Neuronal stem cell (in vitro differentiated cells): ENCODE data around the gene FKBP1A.
A peak's percentile ranks its signal among the peaks of the same experiment; 100 is the strongest.

Source experiments
- DNase-seq: peaks from one replicate; pipeline ENCODE4 v3.0.0-alpha.2; 2013; ENCODE audit warnings: low spot score
- H2AFZ ChIP-seq: one replicate; pipeline ENCODE4 v1.6.1; 2013; ENCODE audit warnings: mild to moderate bottlenecking, low read length, inconsistent platforms
- H2AK5ac ChIP-seq: 2 replicates; pipeline ENCODE4 v1.6.1; 2013; ENCODE audit warnings: low read depth, mild to moderate bottlenecking, inconsistent platforms, low read length, moderate library complexity, mixed read lengths
- H2BK120ac ChIP-seq: 2 replicates; pipeline ENCODE4 v1.6.1; 2013; ENCODE audit warnings: low read depth, mild to moderate bottlenecking, inconsistent platforms, low read length, moderate library complexity, mixed read lengths
- H2BK12ac ChIP-seq: one replicate; pipeline ENCODE4 v1.6.1; 2013; ENCODE audit warnings: low read length, inconsistent platforms
- H2BK15ac ChIP-seq: 2 replicates; pipeline ENCODE4 v1.6.1; 2013; ENCODE audit warnings: mild to moderate bottlenecking, low read length, inconsistent platforms, mixed read lengths
- H2BK5ac ChIP-seq: one replicate; pipeline ENCODE4 v1.6.1; 2013; ENCODE audit warnings: inconsistent platforms, mild to moderate bottlenecking, low read length, moderate library complexity
- H3K14ac ChIP-seq: one replicate; pipeline ENCODE4 v1.6.1; 2013; ENCODE audit warnings: low read length, inconsistent platforms
- H3K18ac ChIP-seq: 2 replicates; pipeline ENCODE4 v1.6.1; 2013; ENCODE audit warnings: low read length, inconsistent platforms
- H3K23ac ChIP-seq: 2 replicates; pipeline ENCODE4 v1.6.1; 2013; ENCODE audit warnings: low read depth, mild to moderate bottlenecking, mixed read lengths, low read length, inconsistent platforms; ENCODE audit not compliant: poor library complexity
- H3K27ac ChIP-seq: replicated peaks from 3 replicates; pipeline ENCODE4 v1.5.1; 2013; ENCODE audit warnings: low read length, inconsistent platforms
- H3K27me3 ChIP-seq, 3 experiments: 2 replicates each; pipeline ENCODE4 v1.6.1; 2013; ENCODE audit warnings: low read length in 3 of 3, mild to moderate bottlenecking in 2 of 3, inconsistent platforms in 1 of 3, low read depth in 1 of 3, mixed read lengths in 1 of 3, moderate library complexity in 1 of 3; ENCODE audit not compliant: control insufficient read depth in 3 of 3, insufficient read depth in 3 of 3
- H3K36me3 ChIP-seq, 2 donors: replicated peaks in 1 of 2; 2 replicates each; pipeline ENCODE4 v1.6.1; 2013; ENCODE audit warnings: low read length in 2 of 2; ENCODE audit not compliant: control insufficient read depth in 2 of 2, insufficient read depth in 2 of 2
- H3K4ac ChIP-seq: 2 replicates; pipeline ENCODE4 v1.6.1; 2013; ENCODE audit warnings: inconsistent platforms, mild to moderate bottlenecking, low read length, moderate library complexity
- H3K4me1 ChIP-seq, 2 donors: 1 replicate in 1 of 2; 2 replicates in 1 of 2; pipeline ENCODE4 v1.6.1; 2013; ENCODE audit warnings: low read length in 2 of 2, low read depth in 1 of 2; ENCODE audit not compliant: control insufficient read depth in 2 of 2, insufficient read depth in 1 of 2
- H3K4me2 ChIP-seq: one replicate; pipeline ENCODE4 v1.6.1; 2013; ENCODE audit warnings: mild to moderate bottlenecking, low read length, inconsistent platforms; ENCODE audit not compliant: insufficient read depth, poor library complexity, severe bottlenecking
- H3K4me3 ChIP-seq, 2 donors: 2 replicates each; pipeline ENCODE4 v1.5.1; 2013; ENCODE audit warnings: low read length in 2 of 2, mild to moderate bottlenecking in 2 of 2, inconsistent platforms in 1 of 2, moderate library complexity in 1 of 2
- H3K79me1 ChIP-seq: one replicate; pipeline ENCODE4 v1.6.1; 2013; ENCODE audit warnings: low read depth, mild to moderate bottlenecking, inconsistent platforms, low read length, moderate library complexity
- H3K9ac ChIP-seq: one replicate; pipeline ENCODE4 v1.6.1; 2013; ENCODE audit warnings: mild to moderate bottlenecking, low read depth, low read length, inconsistent platforms; ENCODE audit not compliant: poor library complexity
- H3K9me3 ChIP-seq, 2 donors: replicated peaks in 1 of 2; 2 replicates each; pipeline versions ENCODE3 to v1.6.1; 2013; ENCODE audit warnings: low read length in 2 of 2, mild to moderate bottlenecking in 2 of 2, inconsistent platforms in 1 of 2, low read depth in 1 of 2, mixed read lengths in 1 of 2, moderate library complexity in 1 of 2; ENCODE audit not compliant: control insufficient read depth in 2 of 2, insufficient read depth in 1 of 2
- H4K8ac ChIP-seq: one replicate; pipeline ENCODE4 v1.6.1; 2013; ENCODE audit warnings: low read depth, mild to moderate bottlenecking, inconsistent platforms, low read length, moderate library complexity
- H4K91ac ChIP-seq: one replicate; pipeline ENCODE4 v1.6.1; 2013; ENCODE audit warnings: low read length, low read depth, mild to moderate bottlenecking, inconsistent platforms; ENCODE audit not compliant: poor library complexity
- WGBS, 2 donors: extraction: QIAGEN DNeasy Blood & Tissue Kit; methylation state at CpG; one replicate each; pipeline ENCODE4 v1.1.7; 2013; ENCODE audit warnings: missing lambda C conversion rate in 2 of 2, mixed read lengths in 1 of 2; ENCODE audit not compliant: insufficient read length in 2 of 2, insufficient replicate concordance in 1 of 2; ENCODE audit errors: extremely low coverage in 2 of 2; 5-methylcytosine and 5-hydroxymethylcytosine counted together

The FKBP1A gene

GRCh38 chr20:1391640-1392442 lies 1.0 kb downstream of the FKBP1A start:
- peaks cover 3% of the 10 kb centered on the region for H3K79me1 ChIP-seq
- H4K91ac ChIP-seq, result no peak overlapping the region
- no peak overlapping the region for H3K4ac ChIP-seq
- H2AK5ac ChIP-seq, result peak overlapping the region; percentile 9
- WGBS, 2 donors, result no CpG with 5 or more reads among the region's 16 CpGs
- H3K14ac ChIP-seq, result no peak overlapping the region
- H3K27me3 ChIP-seq, result peaks cover 0 to 6% (median 0%) of the 10 kb centered on the region in 3 experiments
- no peak overlapping the region for H3K23ac ChIP-seq
- peak overlapping the region; percentile 95 for H2AFZ ChIP-seq
- H3K4me2 ChIP-seq, result peak overlapping the region; percentile 82
- H3K4me1 ChIP-seq, result peaks cover 22 to 29% of the 10 kb centered on the region in 2 donors
- peak overlapping the region; percentile 90 to 95 for H3K4me3 ChIP-seq
- no peaks in the 10 kb centered on the region for H3K9me3 ChIP-seq
- H2BK15ac ChIP-seq, result no peak overlapping the region
- H3K9ac ChIP-seq, result peak overlapping the region; percentile 91
- no peak overlapping the region for H2BK12ac ChIP-seq
- no peak overlapping the region for H2BK5ac ChIP-seq
- H4K8ac ChIP-seq, result no peak overlapping the region
- peaks cover 4 to 32% of the 10 kb centered on the region in 2 donors for H3K36me3 ChIP-seq
- H2BK120ac ChIP-seq, result no peak overlapping the region
- no peak overlapping the region for H3K27ac ChIP-seq
- no peak for DNase-seq
- peak overlapping the region; percentile 53 for H3K18ac ChIP-seq

- H3K9me3 ChIP-seq, result no peaks in the 10 kb centered on the region
- peaks cover 4% of the 10 kb centered on the region for H3K79me1 ChIP-seq
- peak overlapping the region; percentile 4 to 95 for H3K4me3 ChIP-seq
- peak overlapping the region; percentile 68 for H3K9ac ChIP-seq
- H3K23ac ChIP-seq, result peak overlapping the region; percentile 58
- peaks cover 6 to 41% of the 10 kb centered on the region in 2 donors for H3K36me3 ChIP-seq
- no peak overlapping the region for H3K4ac ChIP-seq
- H2BK120ac ChIP-seq, result no peak overlapping the region
- no peak overlapping the region for H2AFZ ChIP-seq
- H3K4me2 ChIP-seq, result peak overlapping the region; percentile 82
- H2BK5ac ChIP-seq, result no peak overlapping the region
- no peak overlapping the region for H3K27ac ChIP-seq
- no peak overlapping the region for H4K8ac ChIP-seq
- H4K91ac ChIP-seq, result no peak overlapping the region
- WGBS, 2 donors, result no CpG with 5 or more reads among the region's 16 CpGs
- no peak overlapping the region for H2BK15ac ChIP-seq
- peaks cover 0 to 5% (median 0%) of the 10 kb centered on the region in 3 experiments for H3K27me3 ChIP-seq
- no peak overlapping the region for H2AK5ac ChIP-seq
- H3K18ac ChIP-seq, result no peak overlapping the region
- H2BK12ac ChIP-seq, result no peak overlapping the region
- DNase-seq, result no peak
- no peak overlapping the region for H3K14ac ChIP-seq
- H3K4me1 ChIP-seq, result peaks cover 22 to 29% of the 10 kb centered on the region in 2 donors
Observed at GRCh38 chr20:1390581-1391403, 2.1 kb downstream of the FKBP1A start.

DNA sequence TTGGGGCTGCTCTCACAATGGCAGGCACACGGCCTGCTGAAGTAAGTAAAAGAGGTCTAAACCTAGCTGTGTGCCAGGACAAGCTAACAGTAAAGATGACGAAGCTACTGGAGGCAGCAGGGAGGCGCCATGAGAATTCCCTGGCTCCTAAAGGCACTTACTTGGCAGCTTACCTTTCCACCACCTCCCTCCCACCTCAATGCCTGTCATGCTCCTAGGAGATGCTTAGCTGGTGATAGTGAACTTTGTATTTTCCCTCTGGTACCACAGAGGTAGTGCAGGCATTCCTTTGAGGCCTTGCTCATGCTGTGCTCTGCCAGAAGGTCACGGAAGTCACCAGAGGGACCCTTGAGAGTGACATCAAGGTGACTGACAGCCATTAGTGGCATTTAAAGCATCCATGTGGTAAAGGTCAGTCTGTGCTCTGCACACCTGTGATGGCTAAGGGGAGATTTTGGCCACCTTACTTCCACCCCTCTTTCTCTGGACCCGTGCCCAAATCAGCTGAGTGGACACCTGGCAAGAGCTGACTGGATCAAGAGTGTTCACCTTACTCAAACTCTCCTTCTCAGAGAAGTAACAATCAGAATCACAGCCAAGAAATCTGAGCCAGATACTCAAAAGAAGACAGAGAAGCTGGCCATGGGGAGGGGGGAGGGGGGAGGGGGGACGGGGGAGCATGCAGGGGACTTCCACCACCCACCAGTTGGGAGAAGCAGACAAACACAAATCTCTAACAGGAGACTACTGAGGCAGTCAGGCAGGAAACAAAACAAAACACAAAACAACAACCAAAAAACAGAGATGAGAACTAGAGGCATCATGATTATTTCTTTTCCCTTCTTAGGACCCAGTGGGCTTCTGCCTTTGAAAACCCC lies 2.9 kb downstream of the FKBP1A start:
- peaks cover 22 to 29% of the 10 kb centered on the region in 2 donors for H3K4me1 ChIP-seq
- peak overlapping the region; percentile 45 for H3K9ac ChIP-seq
- no peak overlapping the region for H4K91ac ChIP-seq
- H3K9me3 ChIP-seq, result no peaks in the 10 kb centered on the region
- H3K4me3 ChIP-seq, result no peak overlapping the region
- H3K18ac ChIP-seq, result no peak overlapping the region
- H2BK120ac ChIP-seq, result no peak overlapping the region
- H3K4ac ChIP-seq, result no peak overlapping the region
- no peak overlapping the region for H2AK5ac ChIP-seq
- no CpG with 5 or more reads among the region's 6 CpGs for WGBS, 2 donors
- H2BK5ac ChIP-seq, result no peak overlapping the region
- H2BK12ac ChIP-seq, result no peak overlapping the region
- peak overlapping the region; percentile 5 for H3K14ac ChIP-seq
- no peak overlapping the region for H2AFZ ChIP-seq
- H3K79me1 ChIP-seq, result peaks cover 4% of the 10 kb centered on the region
- DNase-seq, result no peak
- H3K23ac ChIP-seq, result no peak overlapping the region
- H3K27me3 ChIP-seq, result peaks cover 0 to 2% (median 0%) of the 10 kb centered on the region in 3 experiments
- H2BK15ac ChIP-seq, result no peak overlapping the region
- no peak overlapping the region for H3K4me2 ChIP-seq
- H4K8ac ChIP-seq, result no peak overlapping the region
- H3K36me3 ChIP-seq, result peaks cover 6 to 46% of the 10 kb centered on the region in 2 donors
- no peak overlapping the region for H3K27ac ChIP-seq
